Uterus (tissue), 4 donors: ENCODE data around the gene B3GLCT. TPM values are rescaled to one million over a fixed set of nuclear protein-coding genes. Genes with fewer than 3 reads are reported as not detected.
"Not testable (repeated sequence)": the region's sequence is repeated elsewhere in the genome, so short reads cannot be mapped to it uniquely, and the experiment has no call there.

Experiments
- DNase-seq, 2 donors: peaks; one replicate each; pipeline ENCODE4 v3.0.0-alpha.2; 2019 to 2020
- H3K27ac ChIP-seq, 2 donors: fragments of 200-600 bp; sonication (generic); 1 replicate in 1 of 2; 2 replicates in 1 of 2; pipeline ENCODE4 v1.5.1; 2016 to 2018
- H3K27me3 ChIP-seq, 2 donors: fragments of 200-600 bp; sonication (generic); one replicate each; pipeline ENCODE4 v1.5.1; 2018 to 2019; ENCODE audit warnings: control low read depth in 1 of 2
- H3K36me3 ChIP-seq, 2 donors: fragments of 200-600 bp; sonication (generic); one replicate each; pipeline ENCODE4 v1.5.1; 2019; ENCODE audit warnings: control low read depth in 1 of 2
- H3K4me1 ChIP-seq, 2 donors: fragments of 200-600 bp; sonication (generic); one replicate each; pipeline ENCODE4 v1.5.1; 2018 to 2019; ENCODE audit warnings: control low read depth in 1 of 2
- H3K4me3 ChIP-seq, 2 donors: fragments of 200-600 bp; sonication (generic); 1 replicate in 1 of 2; 2 replicates in 1 of 2; pipeline ENCODE4 v1.5.1; 2018 to 2019; ENCODE audit warnings: mild to moderate bottlenecking in 1 of 2
- H3K9me3 ChIP-seq, 2 donors: fragments of 200-600 bp; sonication (generic); one replicate each; pipeline ENCODE4 v1.5.1; 2019; ENCODE audit warnings: control low read depth in 1 of 2
- CTCF ChIP-seq, 4 experiments: fragments of 200-600 bp in 2 of 4; fragments of 450-650 bp in 2 of 4; sonication (generic) in 2 of 4; IDR thresholded peaks; one replicate each; pipeline ENCODE4 v1.5.1; 2016 to 2019; ENCODE audit warnings: antibody characterized with exemption in 4 of 4, mild to moderate bottlenecking in 2 of 4, moderate library complexity in 1 of 4
- POLR2A ChIP-seq, 2 donors: fragments of 450-650 bp; IDR thresholded peaks; one replicate each; pipeline ENCODE4 v1.6.1; 2016; ENCODE audit warnings: antibody characterized with exemption in 2 of 2, mild to moderate bottlenecking in 1 of 2, moderate library complexity in 1 of 2
- intact Hi-C: fragments of 100-400 bp; cut with DNase I; formaldehyde crosslinking; loops from one replicate; pipeline ENCODE4 v1.15.1; 2023; ENCODE audit warnings: low total_unique reads
- total RNA-seq, 4 donors: library from RNA; depleted of rRNA in 3 of 4; stranded (reverse); fragments of >200 nt in 3 of 4; gene quantifications; one replicate each; pipeline versions ENCODE4 v1.1.0 to v1.2.4, GENCODE V29; 2014 to 2023
- donor health status: DM: yes; HTN: yes; CAD: no.

Gene B3GLCT
- total RNA-seq, 4 donors from 2014 or later, result 20.0 to 83.1 (median 31.7) TPM

DNA sequence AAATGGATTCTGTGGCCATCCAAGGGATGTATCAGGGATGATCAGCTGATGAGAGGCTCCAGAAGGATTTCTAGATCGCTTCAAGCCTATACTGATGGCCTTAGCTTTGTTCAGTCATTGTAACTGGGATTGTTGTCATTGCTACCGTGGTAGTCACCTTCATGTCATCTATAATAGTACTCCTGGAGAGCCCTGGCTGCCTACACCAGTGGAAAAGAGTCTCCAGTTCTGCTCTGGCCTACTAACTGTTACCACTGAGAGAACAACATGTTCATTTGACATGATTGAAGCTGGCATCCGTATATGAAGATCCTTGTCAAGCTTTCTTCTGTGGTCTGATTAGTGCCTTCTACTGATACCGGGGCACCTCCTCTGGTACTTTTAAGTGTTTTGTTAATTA, 131.3 kb downstream of the B3GLCT start:
- peaks cover 0 to 13% of the 10 kb centered on the region in 2 donors for H3K4me1 ChIP-seq
- DNase-seq, result no peak
- TF ChIP-seq POLR2A (IDR thresholded peaks at IDR 0.05) (no peak), CTCF (IDR thresholded peaks at IDR 0.05) (no peak)
- no peak overlapping the region for H3K4me3 ChIP-seq
- peak overlapping the region; percentile 17 to 34 for H3K27ac ChIP-seq
- H3K9me3 ChIP-seq, result no peaks in the 10 kb centered on the region
- no peaks in the 10 kb centered on the region for H3K36me3 ChIP-seq
- intact Hi-C loops, result no loop called here
- H3K27me3 ChIP-seq, result no peaks in the 10 kb centered on the region

GRCh38 chr13:31334547-31334946, 134.8 kb downstream of the B3GLCT start:
- H3K27ac ChIP-seq, result no peak overlapping the region
- H3K4me3 ChIP-seq, result no peak overlapping the region
- H3K4me1 ChIP-seq, result peaks cover 0 to 7% of the 10 kb centered on the region in 2 donors
- TF ChIP-seq POLR2A (IDR thresholded peaks at IDR 0.05), result no peak
- H3K36me3 ChIP-seq, result no peaks in the 10 kb centered on the region
- no peak for DNase-seq
- no peaks in the 10 kb centered on the region for H3K27me3 ChIP-seq
- intact Hi-C loops, result no loop called here
- no peaks in the 10 kb centered on the region for H3K9me3 ChIP-seq

GRCh38 chr13:31334994-31335557, 135.3 kb downstream of the B3GLCT start:
- Histone ChIP-seq H3K4me3 (no peak overlapping the region), H3K27ac (no peak overlapping the region)

DNA sequence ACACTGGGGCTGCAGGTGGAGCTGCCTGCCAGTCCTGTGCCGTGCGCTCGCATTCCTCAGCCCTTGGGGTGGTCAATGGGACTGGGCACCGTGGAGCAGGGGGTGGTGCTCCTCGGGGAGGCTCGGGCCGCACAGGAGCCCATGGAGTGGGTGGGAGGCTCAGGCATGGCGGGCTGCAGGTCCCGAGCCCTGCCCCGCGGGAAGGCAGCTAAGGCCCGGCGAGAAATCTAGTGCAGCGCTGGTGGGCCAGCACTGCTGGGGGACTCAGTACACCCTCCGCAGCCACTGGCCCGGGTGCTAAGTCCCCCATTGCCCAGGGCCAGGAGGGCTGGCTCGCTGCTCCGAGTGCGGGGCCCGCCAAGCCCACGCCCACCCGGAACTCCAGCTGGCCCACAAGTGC, 139.8 kb downstream of the B3GLCT start:
- H3K4me3 ChIP-seq, H3K4me1 ChIP-seq, H3K27me3 ChIP-seq, DNase-seq, H3K36me3 ChIP-seq, H3K9me3 ChIP-seq, H3K27ac ChIP-seq, intact Hi-C loops: not testable (repeated sequence)

More at GRCh38 chr13:31334994-31335557, 135.3 kb downstream of the B3GLCT start:
- intact Hi-C loops, result no loop called here
- TF ChIP-seq POLR2A (IDR thresholded peaks at IDR 0.05) (no peak), CTCF (IDR thresholded peaks at IDR 0.05) (no peak)
- H3K9me3 ChIP-seq, result no peaks in the 10 kb centered on the region
- H3K36me3 ChIP-seq, result no peaks in the 10 kb centered on the region
- DNase-seq, result no peak
- no peaks in the 10 kb centered on the region for H3K27me3 ChIP-seq
- peaks cover 0 to 2% of the 10 kb centered on the region in 2 donors for H3K4me1 ChIP-seq

- H3K27ac ChIP-seq, intact Hi-C loops, H3K4me1 ChIP-seq, H3K27me3 ChIP-seq, H3K4me3 ChIP-seq, H3K9me3 ChIP-seq, H3K36me3 ChIP-seq, DNase-seq: not testable (repeated sequence)
These were observed 141.1 kb downstream of the B3GLCT start for GRCh38 chr13:31340848-31341247.

- Histone ChIP-seq H3K27me3 (no peaks in the 10 kb centered on the region), H3K4me3 (no peak overlapping the region), H3K27ac (no peak overlapping the region), H3K9me3 (no peaks in the 10 kb centered on the region), H3K4me1 (no peaks in the 10 kb centered on the region), H3K36me3 (no peaks in the 10 kb centered on the region)
- intact Hi-C loops, result no loop called here
- no peak for TF ChIP-seq POLR2A (IDR thresholded peaks at IDR 0.05)
- TF ChIP-seq CTCF (IDR thresholded peaks at IDR 0.05), result no peak
- DNase-seq, result no peak
These were observed 147.1 kb downstream of the B3GLCT start for GRCh38 chr13:31346891-31347290.

DNA sequence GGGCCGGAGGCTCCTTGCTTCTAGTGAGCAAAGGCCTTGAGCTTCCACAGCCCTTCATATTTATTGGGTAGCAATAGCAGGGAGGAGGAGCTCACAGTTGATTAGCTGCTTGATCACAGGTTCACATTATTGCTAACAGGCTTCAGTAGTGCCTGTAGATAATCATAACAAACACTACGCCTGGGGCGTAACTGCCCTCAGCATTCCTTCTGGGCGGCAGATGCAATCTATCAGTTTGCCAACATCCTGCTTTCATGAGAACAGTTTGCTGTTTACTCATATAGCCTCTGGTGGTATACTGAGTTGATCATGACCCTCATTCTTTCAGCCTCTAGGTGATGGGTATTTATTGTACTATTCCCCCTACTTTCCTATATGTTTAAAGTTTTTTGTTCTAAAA, 149.4 kb downstream of the B3GLCT start:
- Histone ChIP-seq H3K9me3 (no peaks in the 10 kb centered on the region), H3K4me3 (no peak overlapping the region), H3K4me1 (no peaks in the 10 kb centered on the region), H3K27me3 (no peaks in the 10 kb centered on the region), H3K36me3 (no peaks in the 10 kb centered on the region), H3K27ac (no peak overlapping the region)
- DNase-seq, result no peak
- intact Hi-C loops, result no loop called here
- TF ChIP-seq CTCF (IDR thresholded peaks at IDR 0.05) (no peak), POLR2A (IDR thresholded peaks at IDR 0.05) (no peak)
